A549 (cell line): ENCODE results near the gene SH2D3A. TPM values are rescaled to one million over a fixed set of nuclear protein-coding genes. Genes with fewer than 3 reads are reported as not detected.

ENCODE experiments used
- ATAC-seq, 2 experiments: fragments of 200-7000 bp in 1 of 2; fragments of >200 bp in 1 of 2; cut with Nextera tagmentation in 1 of 2; cut with Tn5 transposase in 1 of 2; 3 replicates each; pipeline versions ENCODE4 v1.8.0 to v1.9.1; 2018 to 2020; ENCODE audit warnings: mild to moderate bottlenecking in 1 of 2, moderate library complexity in 1 of 2
- CTCF ChIA-PET: fragments of 300-600 bp; sonication (Branson Sonifier 250); formaldehyde crosslinking; extraction: SDS; loops from one replicate; lab custom pipeline; 2021; ENCODE audit warnings: antibody characterized with exemption, inconsistent platforms; lab: Yijun Ruan, JAX
- POLR2A ChIA-PET: fragments of 350-600 bp; formaldehyde crosslinking; extraction: SDS; loops from one replicate; lab custom pipeline; 2021; ENCODE audit warnings: antibody characterized with exemption, inconsistent platforms; lab: Yijun Ruan, JAX
- DNase-seq, 2 experiments: peaks; one replicate each; pipeline versions ENCODE4 v3.0.0 to v3.0.0-alpha.2; 2011 to 2016; ENCODE audit warnings: low read depth in 1 of 2, low spot score in 1 of 2
- FAIRE-seq: peaks from 2 replicates; lab custom pipeline; 2011; peaks lifted over from hg19 to GRCh38; lab: Jason Lieb, UNC
- H3K27ac ChIP-seq, 2 experiments: fragments of >200 bp; sonication (Bioruptor Twin); formaldehyde crosslinking; 3 replicates each; pipeline ENCODE4 v1.5.1; 2016 to 2017
- H3K4me1 ChIP-seq: fragments of >200 bp; sonication (Bioruptor Twin); formaldehyde crosslinking; 3 replicates; pipeline ENCODE4 v1.6.1; 2016
- H3K4me2 ChIP-seq: fragments of >200 bp; sonication (Bioruptor Twin); formaldehyde crosslinking; 3 replicates; pipeline ENCODE4 v1.6.1; 2016
- H3K4me3 ChIP-seq: fragments of >200 bp; sonication (Bioruptor Twin); formaldehyde crosslinking; 3 replicates; pipeline ENCODE4 v1.5.1; 2016
- H3K9me3 ChIP-seq: fragments of >200 bp; sonication (Bioruptor Twin); formaldehyde crosslinking; 3 replicates; pipeline ENCODE4 v1.6.1; 2016
- FOSL2 ChIP-seq, 2 experiments: fragments of 450-650 bp in 1 of 2; fragments of >200 bp in 1 of 2; sonication (Bioruptor Twin) in 1 of 2; formaldehyde crosslinking; IDR thresholded peaks; 2 replicates each; pipeline versions ENCODE4 v1.5.0 to v1.6.1; 2016 to 2020; ENCODE audit warnings: mild to moderate bottlenecking in 1 of 2, moderate library complexity in 1 of 2
- HOXB5 ChIP-seq: fragments of 250-450 bp; sonication (Bioruptor Pico); IDR thresholded peaks from 2 replicates; pipeline ENCODE4 v1.5.0; 2020; ENCODE audit warnings: mild to moderate bottlenecking, moderate library complexity
- KDM5A ChIP-seq: fragments of 200-600 bp; sonication (generic); IDR thresholded peaks from 2 replicates; pipeline ENCODE4 v1.6.1; 2016; ENCODE audit warnings: antibody characterized with exemption, mild to moderate bottlenecking
- MAFK ChIP-seq: fragments of 450-650 bp; IDR thresholded peaks from 2 replicates; pipeline ENCODE4 v1.6.1; 2014; ENCODE audit not compliant: partially characterized antibody
- POLR2A ChIP-seq: IDR thresholded peaks from 2 replicates; pipeline ENCODE4 v1.6.1; 2012; ENCODE audit warnings: mild to moderate bottlenecking, low read length
- RAD21 ChIP-seq, 2 experiments: fragments of >200 bp in 1 of 2; sonication (Bioruptor Twin) in 1 of 2; formaldehyde crosslinking in 1 of 2; IDR thresholded peaks in 1 of 2; conservative IDR thresholded peaks in 1 of 2; 2 replicates in 1 of 2; 3 replicates in 1 of 2; pipeline ENCODE4 v1.6.1; 2012 to 2018; ENCODE audit warnings: inconsistent platforms in 1 of 2
- RCOR1 ChIP-seq: fragments of 150-350 bp; IDR thresholded peaks from 2 replicates; pipeline ENCODE4 v1.6.1; 2014; ENCODE audit warnings: antibody characterized with exemption, low read length, low read depth
- RNF2 ChIP-seq: fragments of 200-600 bp; sonication (generic); IDR thresholded peaks from 2 replicates; pipeline ENCODE4 v1.6.1; 2016; ENCODE audit warnings: low read depth, mild to moderate bottlenecking, antibody characterized with exemption, moderate library complexity, borderline replicate concordance
- SMC3 ChIP-seq: fragments of >200 bp; sonication (Bioruptor Twin); formaldehyde crosslinking; IDR thresholded peaks from 3 replicates; pipeline ENCODE4 v1.6.1; 2018; ENCODE audit warnings: inconsistent platforms
- WGBS: methylation state at CpG from one replicate; pipeline ENCODE4 v1.1.6; 2017; ENCODE audit errors: missing lambda C conversion rate; 5-methylcytosine and 5-hydroxymethylcytosine counted together
- polyA plus RNA-seq, 4 experiments: library from polyadenylated mRNA; depleted of rRNA in 3 of 4; stranded (reverse); fragments of >200 nt; fragmentation: RNase III in 1 of 4; extraction: RNeasy Plus Mini Kit Qiagen cat#74134 plus additional on column Dnase treatment in 1 of 4; gene quantifications; 2 replicates in 3 of 4; 3 replicates in 1 of 4; pipeline ENCODE4 v1.2.3, GENCODE V29; 2011 to 2017
- TF ChIP-seq, protein P1 (sequence below): fragments of >200 bp; sonication (Bioruptor Twin); formaldehyde crosslinking; IDR thresholded peaks from 2 replicates; pipeline ENCODE4 v1.6.1; 2016
- TF ChIP-seq, protein P2 (sequence below): fragments of 150-350 bp; IDR thresholded peaks from 2 replicates; pipeline ENCODE4 v1.6.1; 2014; ENCODE audit warnings: low read depth, mild to moderate bottlenecking, low read length
- TF ChIP-seq, protein P3 (sequence below): fragments of >200 bp; sonication (Bioruptor Twin); formaldehyde crosslinking; IDR thresholded peaks from 3 replicates; pipeline ENCODE4 v1.5.1; 2016
- TF ChIP-seq, protein P4 (sequence below): IDR thresholded peaks from 2 replicates; pipeline ENCODE4 v1.6.1; 2012
- TF ChIP-seq, protein P5 (sequence below): fragments of 450-650 bp; IDR thresholded peaks from 2 replicates; pipeline ENCODE4 v1.6.1; 2014; ENCODE audit warnings: antibody characterized with exemption

Gene SH2D3A
- polyA plus RNA-seq, 2 of the 4 experiments (the other 2 are of a cell fraction), result 6.7 to 10.0 TPM

DNA sequence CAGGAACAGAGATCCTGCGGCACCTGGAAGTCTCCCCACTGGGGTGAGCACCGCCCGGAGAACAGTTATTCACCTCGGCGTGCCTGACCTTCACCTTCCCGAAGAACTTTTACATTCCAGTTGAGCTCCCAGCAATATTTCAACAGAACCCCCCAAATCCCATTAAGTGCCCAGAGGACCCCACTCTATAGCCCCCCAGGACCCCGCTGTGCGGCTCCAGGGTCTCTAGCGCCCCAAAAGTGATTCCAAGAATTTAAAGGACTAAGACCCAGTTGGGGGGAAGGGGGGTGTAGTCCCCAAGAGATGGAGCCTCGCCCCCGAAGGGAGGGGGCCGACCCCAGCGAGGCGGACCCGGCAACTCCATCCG lies 30.3 kb downstream of the SH2D3A start:
- TF ChIP-seq KDM5A, result no peak
- peak in 1 of 2 experiments; percentile 3; a peak in 1 of 5 replicates for TF ChIP-seq RAD21 (conservative IDR thresholded peaks at IDR 0.05 in 1 of 2, IDR thresholded peaks at IDR 0.05 in 1 of 2)
- TF ChIP-seq FOSL2 (IDR thresholded peaks at IDR 0.05), result no peak
- no peak for TF ChIP-seq FOSL2 (CRISPR knock-in tag; IDR thresholded peaks at IDR 0.05)
- ATAC-seq, result peak in 1 of 2 experiments; percentile 3; a peak in 3 of 6 replicates
- no peaks in the 10 kb centered on the region for H3K9me3 ChIP-seq
- no peak for FAIRE-seq
- ChIA-PET CTCF (interaction anchor here (0.9 to 5.0 kb wide), 11 partner anchors 16 to 219 kb away, joined by 3 to 127 read pairs (median 4); partner anchors contain the start of genes C3 and VAV1), POLR2A (interaction anchor here (1.0 to 2.3 kb wide), 4 partner anchors 16 to 206 kb away, joined by 4 to 10 read pairs (median 7); partner anchors contain the start of genes C3 and TNFSF9)
- peak overlapping the region; percentile 84 for H3K4me2 ChIP-seq
- peak overlapping the region; percentile 91 to 98 for H3K27ac ChIP-seq
- H3K4me3 ChIP-seq, result peak overlapping the region; percentile 93
- DNase-seq, result no peak
- peaks cover 24% of the 10 kb centered on the region for H3K4me1 ChIP-seq
- 0% methylated on average over 6 of the region's 16 CpGs for WGBS

DNA sequence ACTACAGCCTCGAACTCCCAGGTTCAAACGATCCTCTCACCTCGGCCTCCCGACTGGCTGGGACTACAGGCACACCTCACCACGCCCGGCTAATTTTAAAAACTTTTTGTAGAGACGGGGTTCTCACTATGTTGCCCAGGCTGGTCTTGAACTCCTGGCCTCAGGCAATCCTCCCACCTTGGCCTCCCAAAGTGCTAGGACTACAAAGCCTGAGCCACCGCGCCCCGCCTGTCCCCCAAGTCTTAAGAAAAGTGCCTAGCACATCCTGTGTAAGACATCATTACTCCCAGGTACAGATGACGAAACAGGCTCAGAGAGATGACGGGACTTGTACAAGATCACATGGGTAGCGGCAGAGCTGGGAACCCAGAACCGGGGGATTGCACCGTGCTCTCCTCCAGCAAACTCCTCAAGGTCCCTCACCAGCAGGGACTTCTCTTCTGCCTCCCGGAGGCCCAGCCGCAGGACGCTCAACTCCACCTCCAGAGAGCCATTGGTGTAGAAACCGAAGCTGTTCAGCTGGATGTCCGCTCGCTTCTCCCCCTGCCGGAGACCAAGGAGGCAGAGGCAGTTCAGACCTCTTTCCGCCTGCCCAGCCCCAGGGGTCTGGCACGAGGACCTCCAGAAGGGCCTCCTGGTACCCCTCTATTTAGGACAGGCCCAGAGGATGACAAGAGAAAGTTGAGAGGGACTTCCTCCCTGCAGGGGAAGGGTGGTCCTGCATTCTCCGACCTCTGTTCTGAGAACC lies 30.9 kb downstream of the SH2D3A start:
- no peaks in the 10 kb centered on the region for H3K9me3 ChIP-seq
- CTCF ChIA-PET, result interaction anchor here (0.8 to 5.0 kb wide), 10 partner anchors 16 to 221 kb away, joined by 3 to 127 read pairs (median 4); partner anchors contain the start of gene C3

DNA sequence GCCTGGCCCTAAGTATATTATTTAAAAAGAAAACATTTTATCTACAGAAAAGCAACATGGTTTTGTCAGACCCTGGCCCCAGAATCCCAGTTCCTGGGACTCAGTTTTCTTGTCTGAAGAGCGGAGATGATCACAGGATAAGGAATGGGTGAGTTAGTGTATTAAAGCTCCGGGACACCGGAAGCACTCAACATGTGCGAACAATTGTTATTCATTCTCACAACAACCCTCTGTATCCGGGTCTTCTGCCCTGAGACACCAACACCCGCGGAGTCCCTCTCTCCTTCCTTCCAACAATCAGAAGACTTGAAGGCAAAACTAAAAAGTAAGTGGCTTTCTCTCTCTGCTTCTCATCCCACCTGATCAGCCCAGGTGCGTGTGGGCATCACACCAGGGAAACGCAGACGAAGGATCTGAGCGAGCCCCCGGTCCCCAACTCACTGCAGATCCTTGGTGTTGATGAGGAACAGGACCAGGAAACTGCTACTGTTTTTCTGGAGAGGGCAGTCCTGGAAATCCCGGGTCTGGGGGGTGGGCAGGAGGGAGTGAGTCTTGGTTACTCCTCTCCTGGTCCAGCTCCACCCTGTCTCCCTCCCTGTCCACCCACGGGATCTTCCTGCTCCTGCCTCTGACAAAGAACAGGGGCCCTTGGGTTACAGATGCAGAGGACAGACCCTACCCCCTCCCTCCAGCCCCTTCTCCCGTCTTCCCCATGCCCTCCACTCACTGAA lies 31.9 kb downstream of the SH2D3A start:
- Histone ChIP-seq H3K27ac (peak overlapping the region; percentile 91 to 98; a peak in 4 of 6 replicates), H3K4me2 (peak overlapping the region; percentile 84), H3K4me1 (peaks cover 20% of the 10 kb centered on the region), H3K4me3 (no peak overlapping the region), H3K9me3 (no peaks in the 10 kb centered on the region)
- FAIRE-seq, result no peak
- CTCF ChIA-PET, result interaction anchor here (0.7 to 5.0 kb wide), 6 partner anchors 14 to 220 kb away, joined by 3 to 127 read pairs (median 5); partner anchors contain the start of gene C3
- 84% methylated on average over 15 of the region's 15 CpGs for WGBS
- POLR2A ChIA-PET, result no interaction called here
- no peak for TF ChIP-seq MAFK
- TF ChIP-seq, protein P1, sequence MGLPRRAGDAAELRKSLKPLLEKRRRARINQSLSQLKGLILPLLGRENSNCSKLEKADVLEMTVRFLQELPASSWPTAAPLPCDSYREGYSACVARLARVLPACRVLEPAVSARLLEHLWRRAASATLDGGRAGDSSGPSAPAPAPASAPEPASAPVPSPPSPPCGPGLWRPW, result no peak
- TF ChIP-seq, protein P2, sequence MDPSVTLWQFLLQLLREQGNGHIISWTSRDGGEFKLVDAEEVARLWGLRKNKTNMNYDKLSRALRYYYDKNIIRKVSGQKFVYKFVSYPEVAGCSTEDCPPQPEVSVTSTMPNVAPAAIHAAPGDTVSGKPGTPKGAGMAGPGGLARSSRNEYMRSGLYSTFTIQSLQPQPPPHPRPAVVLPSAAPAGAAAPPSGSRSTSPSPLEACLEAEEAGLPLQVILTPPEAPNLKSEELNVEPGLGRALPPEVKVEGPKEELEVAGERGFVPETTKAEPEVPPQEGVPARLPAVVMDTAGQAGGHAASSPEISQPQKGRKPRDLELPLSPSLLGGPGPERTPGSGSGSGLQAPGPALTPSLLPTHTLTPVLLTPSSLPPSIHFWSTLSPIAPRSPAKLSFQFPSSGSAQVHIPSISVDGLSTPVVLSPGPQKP, result no peak
- no peak for TF ChIP-seq HOXB5 (CRISPR knock-in tag)
- no peak for DNase-seq
- ATAC-seq, result no peak

More for the DNA sequence above, 30.9 kb downstream of the SH2D3A start:
- 25% methylated on average over 22 of the region's 25 CpGs for WGBS
- FAIRE-seq (no peak), ATAC-seq (peak; percentile 28 to 63), DNase-seq (peak; percentile 80 to 87)
- Histone ChIP-seq H3K4me1 (peaks cover 18% of the 10 kb centered on the region), H3K4me3 (peak overlapping the region; percentile 93), H3K4me2 (peak overlapping the region; percentile 84), H3K27ac (peak overlapping the region; percentile 91 to 98)
- POLR2A ChIA-PET, result interaction anchor here (0.6 to 1.0 kb wide), 2 partner anchors 66 to 127 kb away, joined by 3 to 4 read pairs; no protein-coding TSS in a partner anchor
- peak; percentile 15; the same call in 1 of the 2 replicates for TF ChIP-seq POLR2A
- TF ChIP-seq RCOR1, result no peak
- peak; percentile 47 to 52; a peak in 4 of 5 replicates for TF ChIP-seq RAD21 (conservative IDR thresholded peaks at IDR 0.05 in 1 of 2, IDR thresholded peaks at IDR 0.05 in 1 of 2)
- TF ChIP-seq, protein P3, sequence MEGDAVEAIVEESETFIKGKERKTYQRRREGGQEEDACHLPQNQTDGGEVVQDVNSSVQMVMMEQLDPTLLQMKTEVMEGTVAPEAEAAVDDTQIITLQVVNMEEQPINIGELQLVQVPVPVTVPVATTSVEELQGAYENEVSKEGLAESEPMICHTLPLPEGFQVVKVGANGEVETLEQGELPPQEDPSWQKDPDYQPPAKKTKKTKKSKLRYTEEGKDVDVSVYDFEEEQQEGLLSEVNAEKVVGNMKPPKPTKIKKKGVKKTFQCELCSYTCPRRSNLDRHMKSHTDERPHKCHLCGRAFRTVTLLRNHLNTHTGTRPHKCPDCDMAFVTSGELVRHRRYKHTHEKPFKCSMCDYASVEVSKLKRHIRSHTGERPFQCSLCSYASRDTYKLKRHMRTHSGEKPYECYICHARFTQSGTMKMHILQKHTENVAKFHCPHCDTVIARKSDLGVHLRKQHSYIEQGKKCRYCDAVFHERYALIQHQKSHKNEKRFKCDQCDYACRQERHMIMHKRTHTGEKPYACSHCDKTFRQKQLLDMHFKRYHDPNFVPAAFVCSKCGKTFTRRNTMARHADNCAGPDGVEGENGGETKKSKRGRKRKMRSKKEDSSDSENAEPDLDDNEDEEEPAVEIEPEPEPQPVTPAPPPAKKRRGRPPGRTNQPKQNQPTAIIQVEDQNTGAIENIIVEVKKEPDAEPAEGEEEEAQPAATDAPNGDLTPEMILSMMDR, result peak; percentile 44; the same call in 2 of the 3 replicates
- TF ChIP-seq, protein P4, sequence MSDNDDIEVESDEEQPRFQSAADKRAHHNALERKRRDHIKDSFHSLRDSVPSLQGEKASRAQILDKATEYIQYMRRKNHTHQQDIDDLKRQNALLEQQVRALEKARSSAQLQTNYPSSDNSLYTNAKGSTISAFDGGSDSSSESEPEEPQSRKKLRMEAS, result peak; percentile 49; the same call in 1 of the 2 replicates
- TF ChIP-seq, protein P5, sequence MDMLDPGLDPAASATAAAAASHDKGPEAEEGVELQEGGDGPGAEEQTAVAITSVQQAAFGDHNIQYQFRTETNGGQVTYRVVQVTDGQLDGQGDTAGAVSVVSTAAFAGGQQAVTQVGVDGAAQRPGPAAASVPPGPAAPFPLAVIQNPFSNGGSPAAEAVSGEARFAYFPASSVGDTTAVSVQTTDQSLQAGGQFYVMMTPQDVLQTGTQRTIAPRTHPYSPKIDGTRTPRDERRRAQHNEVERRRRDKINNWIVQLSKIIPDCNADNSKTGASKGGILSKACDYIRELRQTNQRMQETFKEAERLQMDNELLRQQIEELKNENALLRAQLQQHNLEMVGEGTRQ, result peak; percentile 50; the same call in 1 of the 2 replicates
- peak; percentile 58 for TF ChIP-seq SMC3
- no peak for TF ChIP-seq RNF2
